Mesothelial cell of epicardium (in vitro differentiated cells): ENCODE data around the gene LMBRD1. TPM values are rescaled to one million over a fixed set of nuclear protein-coding genes. Genes with fewer than 3 reads are reported as not detected.

Experiments used
- DNase-seq, 2 experiments: peaks; one replicate each; pipeline ENCODE4 v3.0.0; 2021; ENCODE audit warnings: low spot score in 2 of 2; ENCODE audit not compliant: unreplicated experiment in 2 of 2
- H3K27ac Mint-ChIP-seq: 2 replicates; pipeline ENCODE4 v1.8.0; 2021; ENCODE audit warnings: mixed read lengths
- H3K27me3 Mint-ChIP-seq: 2 replicates; pipeline ENCODE4 v1.8.0; 2021; ENCODE audit warnings: low read depth, mixed read lengths
- H3K36me3 Mint-ChIP-seq: 2 replicates; pipeline ENCODE4 v1.8.0; 2021; ENCODE audit warnings: mixed read lengths
- H3K4me1 Mint-ChIP-seq: 2 replicates; pipeline ENCODE4 v1.8.0; 2021; ENCODE audit warnings: mixed read lengths
- H3K4me3 Mint-ChIP-seq: 2 replicates; pipeline ENCODE4 v1.8.0; 2021; ENCODE audit warnings: mild to moderate bottlenecking, moderate library complexity, mixed read lengths
- H3K9me3 Mint-ChIP-seq: 2 replicates; pipeline ENCODE4 v1.8.0; 2021; ENCODE audit warnings: mixed read lengths
- total RNA-seq: library from RNA; stranded (reverse); gene quantifications from 3 replicates; pipeline ENCODE4 v1.2.1, GENCODE V29; 2021
- TF ChIP-seq, protein P1 (sequence below): fragments of 200-600 bp; sonication (generic); IDR thresholded peaks from one replicate; pipeline ENCODE4 v1.5.0; 2021; ENCODE audit warnings: antibody characterized with exemption; ENCODE audit not compliant: unreplicated experiment

Gene LMBRD1
- total RNA-seq, 1 donor from 2014 or later = 29.8 TPM

DNA sequence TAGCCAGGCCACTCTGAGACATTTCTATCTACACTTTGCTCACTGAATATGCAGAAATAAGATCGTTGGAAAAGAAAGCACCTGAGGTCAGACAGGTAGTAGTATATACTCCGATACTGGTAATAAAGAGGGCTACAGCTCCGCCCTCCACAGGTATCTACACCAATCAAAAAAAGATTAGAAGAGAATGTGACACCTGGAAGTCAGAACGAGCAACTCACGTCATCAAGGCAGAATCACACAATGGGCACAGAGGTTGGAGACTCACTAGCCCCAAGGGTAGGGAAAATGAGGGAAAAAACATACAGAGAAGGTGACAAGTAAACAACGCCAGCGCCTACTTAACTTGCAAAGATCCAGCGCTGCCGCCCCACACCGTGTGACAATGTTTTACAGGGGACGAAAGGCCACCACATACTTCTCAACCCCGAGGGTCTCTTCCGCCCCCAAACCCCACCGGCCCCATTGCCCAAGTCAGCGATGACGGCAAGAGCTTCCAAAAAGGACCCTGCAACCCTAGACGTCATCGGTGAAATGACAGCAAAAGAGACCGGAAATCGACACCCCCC is 653 bp downstream of the LMBRD1 start:
- H3K27ac Mint-ChIP-seq = peak overlapping the region; percentile 97
- peaks cover 47% of the 10 kb centered on the region for H3K4me1 Mint-ChIP-seq
- TF ChIP-seq, protein P1, sequence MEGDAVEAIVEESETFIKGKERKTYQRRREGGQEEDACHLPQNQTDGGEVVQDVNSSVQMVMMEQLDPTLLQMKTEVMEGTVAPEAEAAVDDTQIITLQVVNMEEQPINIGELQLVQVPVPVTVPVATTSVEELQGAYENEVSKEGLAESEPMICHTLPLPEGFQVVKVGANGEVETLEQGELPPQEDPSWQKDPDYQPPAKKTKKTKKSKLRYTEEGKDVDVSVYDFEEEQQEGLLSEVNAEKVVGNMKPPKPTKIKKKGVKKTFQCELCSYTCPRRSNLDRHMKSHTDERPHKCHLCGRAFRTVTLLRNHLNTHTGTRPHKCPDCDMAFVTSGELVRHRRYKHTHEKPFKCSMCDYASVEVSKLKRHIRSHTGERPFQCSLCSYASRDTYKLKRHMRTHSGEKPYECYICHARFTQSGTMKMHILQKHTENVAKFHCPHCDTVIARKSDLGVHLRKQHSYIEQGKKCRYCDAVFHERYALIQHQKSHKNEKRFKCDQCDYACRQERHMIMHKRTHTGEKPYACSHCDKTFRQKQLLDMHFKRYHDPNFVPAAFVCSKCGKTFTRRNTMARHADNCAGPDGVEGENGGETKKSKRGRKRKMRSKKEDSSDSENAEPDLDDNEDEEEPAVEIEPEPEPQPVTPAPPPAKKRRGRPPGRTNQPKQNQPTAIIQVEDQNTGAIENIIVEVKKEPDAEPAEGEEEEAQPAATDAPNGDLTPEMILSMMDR = no peak
- no peaks in the 10 kb centered on the region for H3K36me3 Mint-ChIP-seq
- peak in 1 of 2 experiments; percentile 21 for DNase-seq
- H3K4me3 Mint-ChIP-seq = peak overlapping the region; percentile 85
- H3K27me3 Mint-ChIP-seq = no peaks in the 10 kb centered on the region
- no peaks in the 10 kb centered on the region for H3K9me3 Mint-ChIP-seq

DNA sequence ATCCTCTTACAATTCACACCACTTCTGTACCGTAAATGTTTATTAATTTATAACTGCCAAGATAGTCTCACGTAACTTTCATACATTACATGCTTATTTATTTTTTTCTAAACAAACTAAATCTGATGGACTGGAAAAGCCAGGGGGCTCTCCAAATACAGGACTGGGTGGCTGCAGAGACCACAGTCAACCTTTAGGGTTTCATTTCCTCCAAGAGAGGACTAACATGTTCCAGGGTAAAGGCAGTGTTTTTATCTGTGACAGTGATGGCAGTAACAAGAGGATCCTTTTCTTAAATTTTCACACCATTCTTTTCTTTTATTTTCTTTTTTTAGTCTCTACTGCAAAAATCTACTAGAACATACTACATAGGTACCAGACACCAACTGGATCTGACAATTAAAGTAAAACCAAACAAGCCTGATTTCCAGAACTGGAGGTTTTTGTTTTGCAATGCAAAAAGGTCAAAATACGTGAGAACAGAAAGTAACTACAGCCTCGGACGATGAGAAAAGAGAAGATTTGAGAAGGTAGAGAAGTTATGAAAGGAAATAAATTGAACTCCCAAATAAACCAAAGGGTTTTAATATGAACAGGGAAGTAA is 1.2 kb downstream of the LMBRD1 start:
- no peaks in the 10 kb centered on the region for H3K36me3 Mint-ChIP-seq
- no peak for DNase-seq
- H3K27me3 Mint-ChIP-seq = no peaks in the 10 kb centered on the region
- peak overlapping the region; percentile 97 for H3K27ac Mint-ChIP-seq
- peaks cover 53% of the 10 kb centered on the region for H3K4me1 Mint-ChIP-seq
- TF ChIP-seq, protein P1 = no peak
- H3K4me3 Mint-ChIP-seq = peak overlapping the region; percentile 85
- no peaks in the 10 kb centered on the region for H3K9me3 Mint-ChIP-seq

DNA sequence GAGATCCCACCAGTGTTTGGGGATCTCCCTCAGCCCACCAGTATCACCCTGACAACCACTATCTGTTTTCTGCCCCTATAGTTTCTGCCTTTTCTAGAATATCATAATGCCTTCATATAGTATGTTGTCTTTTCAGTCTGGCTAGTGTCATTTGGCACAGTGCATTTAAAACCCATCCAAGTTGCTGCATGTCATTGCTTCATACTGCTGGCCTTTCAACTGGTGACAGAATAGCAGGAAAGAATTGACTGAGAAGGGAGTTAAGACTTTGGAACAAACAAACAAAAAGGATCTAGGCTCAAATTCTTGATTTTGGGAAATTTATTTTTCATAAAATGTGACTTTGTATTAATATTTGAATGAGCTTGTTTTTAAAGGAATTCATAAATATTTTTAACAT is 4.5 kb downstream of the LMBRD1 start:
- H3K27ac Mint-ChIP-seq = peak overlapping the region; percentile 87
- TF ChIP-seq, protein P1 = no peak

DNA sequence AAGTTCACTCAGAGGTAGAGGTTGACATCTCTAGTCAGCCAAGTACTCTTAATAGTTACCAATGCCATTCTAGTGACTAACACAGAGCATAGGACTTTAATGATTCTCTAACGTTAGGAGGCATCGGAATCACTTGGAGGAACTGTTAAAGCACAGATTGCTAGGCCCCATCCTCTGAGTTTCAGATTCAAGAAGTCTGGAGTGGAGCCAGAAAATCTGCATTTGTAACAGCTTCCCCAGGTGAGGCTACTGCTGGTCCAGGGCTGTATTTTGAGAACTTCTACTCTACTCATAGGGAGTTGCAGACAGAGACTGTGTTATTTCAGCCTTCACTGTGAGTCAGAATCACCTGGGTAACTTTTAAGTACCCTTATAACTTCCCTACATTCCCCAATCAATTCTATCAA is 5.7 kb downstream of the LMBRD1 start:
- Mint-ChIP-seq H3K27me3 (no peaks in the 10 kb centered on the region), H3K27ac (peak overlapping the region; percentile 87), H3K4me1 (peaks cover 51% of the 10 kb centered on the region), H3K36me3 (peaks cover 4% of the 10 kb centered on the region), H3K9me3 (no peaks in the 10 kb centered on the region), H3K4me3 (no peak overlapping the region)
- no peak for DNase-seq
- TF ChIP-seq, protein P1 = no peak

More for the DNA sequence above, 4.5 kb downstream of the LMBRD1 start:
- no peaks in the 10 kb centered on the region for H3K9me3 Mint-ChIP-seq
- H3K4me3 Mint-ChIP-seq = no peak overlapping the region
- DNase-seq = no peak
- peaks cover 55% of the 10 kb centered on the region for H3K4me1 Mint-ChIP-seq
- peaks cover 4% of the 10 kb centered on the region for H3K36me3 Mint-ChIP-seq
- H3K27me3 Mint-ChIP-seq = no peaks in the 10 kb centered on the region

DNA sequence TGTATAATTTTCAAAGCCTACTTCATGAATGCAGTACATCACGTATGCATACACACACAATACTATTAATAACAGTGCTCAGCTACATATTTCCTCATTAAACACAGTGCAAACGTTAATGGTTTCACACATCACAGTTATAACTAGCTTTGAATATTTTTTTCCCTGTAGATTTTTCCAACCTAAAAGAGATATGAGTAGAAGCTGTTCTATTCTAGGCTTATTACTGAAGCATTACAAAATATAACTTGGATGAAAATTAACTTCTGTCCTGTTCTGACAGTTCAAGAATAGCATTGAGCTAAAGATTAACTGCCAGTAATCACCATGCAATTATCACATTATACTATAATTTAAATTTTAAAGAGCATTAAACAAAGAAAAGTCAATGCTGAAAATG is 6.2 kb downstream of the LMBRD1 start:
- Mint-ChIP-seq H3K36me3 (peaks cover 4% of the 10 kb centered on the region), H3K27ac (peak overlapping the region; percentile 87), H3K4me1 (peaks cover 46% of the 10 kb centered on the region), H3K9me3 (no peaks in the 10 kb centered on the region), H3K27me3 (no peaks in the 10 kb centered on the region), H3K4me3 (no peak overlapping the region)
- TF ChIP-seq, protein P1 = no peak
- DNase-seq = no peak
